Astrocyte (in vitro differentiated cells and primary cell): Measurements from ENCODE around the gene PTPRN2. TPM values are rescaled to one million over a fixed set of nuclear protein-coding genes. Genes with fewer than 3 reads are reported as not detected.

Experiments
- DNase-seq: peaks from one replicate; pipeline ENCODE4 v3.0.0-alpha.2; 2010; ENCODE audit warnings: low read depth
- FAIRE-seq: peaks from 2 replicates; lab custom pipeline; 2011; peaks lifted over from hg19 to GRCh38; lab: Jason Lieb, UNC
- H2AFZ ChIP-seq: 2 replicates; pipeline ENCODE4 v1.6.0; 2012; ENCODE audit warnings: low read depth, low read length, inconsistent platforms
- H3K27ac ChIP-seq: 2 replicates; pipeline ENCODE4 v1.5.1; 2011; ENCODE audit warnings: low read depth, low read length, inconsistent platforms
- H3K27me3 ChIP-seq: 2 replicates; pipeline ENCODE4 v1.6.0; 2011; ENCODE audit warnings: low read length, inconsistent platforms; ENCODE audit not compliant: insufficient read depth
- H3K36me3 ChIP-seq: 2 replicates; pipeline ENCODE4 v1.5.1; 2011; ENCODE audit warnings: low read length, inconsistent platforms; ENCODE audit not compliant: insufficient read depth
- H3K4me1 ChIP-seq: 2 replicates; pipeline ENCODE4 v1.5.1; 2011; ENCODE audit warnings: low read length, inconsistent platforms; ENCODE audit not compliant: insufficient read depth
- H3K4me2 ChIP-seq: 2 replicates; pipeline ENCODE4 v1.6.0; 2012; ENCODE audit warnings: low read length, inconsistent platforms
- H3K4me3 ChIP-seq: 2 replicates; pipeline ENCODE4 v1.5.1; 2011; ENCODE audit warnings: low read depth, mild to moderate bottlenecking, low read length, inconsistent platforms; ENCODE audit not compliant: insufficient read depth
- H3K79me2 ChIP-seq: 2 replicates; pipeline ENCODE4 v1.6.0; 2012; ENCODE audit warnings: mild to moderate bottlenecking, low read length, inconsistent platforms; ENCODE audit not compliant: insufficient read depth
- H3K9ac ChIP-seq: 2 replicates; pipeline ENCODE4 v1.6.0; 2012; ENCODE audit warnings: mild to moderate bottlenecking, low read length, inconsistent platforms
- H3K9me3 ChIP-seq: 2 replicates; pipeline ENCODE4 v1.5.1; 2012; ENCODE audit warnings: low read depth, mild to moderate bottlenecking, low read length, inconsistent platforms; ENCODE audit not compliant: insufficient read depth
- H4K20me1 ChIP-seq: 2 replicates; pipeline ENCODE4 v1.6.0; 2012; ENCODE audit warnings: low read length, inconsistent platforms; ENCODE audit not compliant: insufficient read depth
- H3K27ac Mint-ChIP-seq: one replicate; pipeline ENCODE4 v1.8.0; 2021; ENCODE audit warnings: mild to moderate bottlenecking, mixed read lengths; ENCODE audit not compliant: unreplicated experiment
- H3K27me3 Mint-ChIP-seq: one replicate; pipeline ENCODE4 v1.8.0; 2021; ENCODE audit warnings: low read depth, mixed read lengths; ENCODE audit not compliant: unreplicated experiment
- H3K36me3 Mint-ChIP-seq: one replicate; pipeline ENCODE4 v1.8.0; 2021; ENCODE audit warnings: low read depth, mixed read lengths; ENCODE audit not compliant: unreplicated experiment
- H3K4me1 Mint-ChIP-seq: one replicate; pipeline ENCODE4 v1.8.0; 2021; ENCODE audit warnings: low read depth, mixed read lengths; ENCODE audit not compliant: unreplicated experiment
- H3K4me3 Mint-ChIP-seq: one replicate; pipeline ENCODE4 v1.8.0; 2021; ENCODE audit warnings: mild to moderate bottlenecking, moderate library complexity, mixed read lengths; ENCODE audit not compliant: unreplicated experiment
- H3K9me3 Mint-ChIP-seq: one replicate; pipeline ENCODE4 v1.8.0; 2021; ENCODE audit warnings: mild to moderate bottlenecking, mixed read lengths; ENCODE audit not compliant: unreplicated experiment
- EZH2 ChIP-seq: IDR thresholded peaks from 2 replicates; pipeline ENCODE4 v1.6.1; 2012; ENCODE audit warnings: mild to moderate bottlenecking, low read length, inconsistent platforms; ENCODE audit not compliant: insufficient read depth
- total RNA-seq: library from RNA; stranded (reverse); gene quantifications from 2 replicates; pipeline ENCODE4 v1.2.1, GENCODE V29; 2021
- TF ChIP-seq, protein P1 (sequence below): IDR thresholded peaks from 2 replicates; pipeline ENCODE4 v1.5.1; 2011; ENCODE audit warnings: low read depth, mild to moderate bottlenecking, inconsistent platforms, low read length, moderate library complexity; ENCODE audit not compliant: insufficient read depth

The PTPRN2 gene
- total RNA-seq, 1 donor from 2014 or later, result 0.09 TPM

DNA sequence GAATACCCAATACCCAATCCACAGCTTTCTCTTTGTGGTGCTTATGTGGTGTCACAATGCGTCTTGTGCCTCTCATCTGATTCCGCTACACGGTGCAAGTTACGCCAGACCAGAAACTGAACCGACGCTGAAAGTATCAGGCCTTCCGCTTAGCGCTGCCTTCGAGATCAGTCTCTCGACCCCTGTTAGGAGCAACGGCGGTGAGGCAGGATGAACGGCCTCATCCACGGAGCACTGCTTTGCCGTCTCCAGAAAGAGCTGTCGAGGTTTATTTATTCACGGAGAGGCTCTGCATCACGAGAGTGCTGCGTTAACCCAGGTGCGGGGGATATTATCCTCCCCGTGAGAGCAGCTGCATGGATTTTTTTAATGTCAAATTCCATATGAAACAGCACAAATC is 786.5 kb downstream of the PTPRN2 start:
- Histone ChIP-seq H2AFZ (no peak overlapping the region), H3K27me3 (no peaks in the 10 kb centered on the region), H3K4me2 (no peak overlapping the region), H3K9me3 (peaks cover 8% of the 10 kb centered on the region), H3K9ac (no peak overlapping the region), H3K4me1 (no peaks in the 10 kb centered on the region), H3K27ac (no peak overlapping the region), H3K79me2 (no peaks in the 10 kb centered on the region), H4K20me1 (no peaks in the 10 kb centered on the region), H3K36me3 (no peaks in the 10 kb centered on the region), H3K4me3 (no peak overlapping the region)
- FAIRE-seq, result no peak
- Mint-ChIP-seq H3K27ac (no peak overlapping the region), H3K4me3 (no peak overlapping the region), H3K4me1 (no peaks in the 10 kb centered on the region), H3K9me3 (peaks cover 31% of the 10 kb centered on the region), H3K27me3 (no peaks in the 10 kb centered on the region), H3K36me3 (no peaks in the 10 kb centered on the region)
- TF ChIP-seq, protein P1, sequence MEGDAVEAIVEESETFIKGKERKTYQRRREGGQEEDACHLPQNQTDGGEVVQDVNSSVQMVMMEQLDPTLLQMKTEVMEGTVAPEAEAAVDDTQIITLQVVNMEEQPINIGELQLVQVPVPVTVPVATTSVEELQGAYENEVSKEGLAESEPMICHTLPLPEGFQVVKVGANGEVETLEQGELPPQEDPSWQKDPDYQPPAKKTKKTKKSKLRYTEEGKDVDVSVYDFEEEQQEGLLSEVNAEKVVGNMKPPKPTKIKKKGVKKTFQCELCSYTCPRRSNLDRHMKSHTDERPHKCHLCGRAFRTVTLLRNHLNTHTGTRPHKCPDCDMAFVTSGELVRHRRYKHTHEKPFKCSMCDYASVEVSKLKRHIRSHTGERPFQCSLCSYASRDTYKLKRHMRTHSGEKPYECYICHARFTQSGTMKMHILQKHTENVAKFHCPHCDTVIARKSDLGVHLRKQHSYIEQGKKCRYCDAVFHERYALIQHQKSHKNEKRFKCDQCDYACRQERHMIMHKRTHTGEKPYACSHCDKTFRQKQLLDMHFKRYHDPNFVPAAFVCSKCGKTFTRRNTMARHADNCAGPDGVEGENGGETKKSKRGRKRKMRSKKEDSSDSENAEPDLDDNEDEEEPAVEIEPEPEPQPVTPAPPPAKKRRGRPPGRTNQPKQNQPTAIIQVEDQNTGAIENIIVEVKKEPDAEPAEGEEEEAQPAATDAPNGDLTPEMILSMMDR, result no peak
- no peak for TF ChIP-seq EZH2
- no peak for DNase-seq

DNA sequence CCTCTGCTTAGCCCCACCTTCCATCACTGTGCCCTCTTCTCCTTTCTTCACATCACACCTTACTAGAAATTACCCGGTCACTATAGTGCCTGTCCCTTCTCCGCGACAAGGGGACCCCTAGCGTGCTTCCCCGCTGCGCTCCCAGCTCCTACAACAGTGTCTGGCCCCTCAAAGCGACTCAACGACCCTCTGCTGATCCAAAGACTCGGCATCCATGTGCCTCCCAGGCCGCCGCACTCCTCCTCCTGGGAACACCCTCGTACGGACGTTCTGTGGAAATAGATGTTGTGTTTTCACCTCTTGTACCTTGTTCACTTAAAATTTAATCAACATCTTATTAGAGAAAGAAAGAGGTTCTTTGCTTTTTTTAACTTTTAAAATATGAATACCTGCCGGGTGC is 787.3 kb downstream of the PTPRN2 start:
- TF ChIP-seq EZH2, result no peak
- TF ChIP-seq, protein P1, result no peak
- Mint-ChIP-seq H3K9me3 (peaks cover 29% of the 10 kb centered on the region), H3K27me3 (no peaks in the 10 kb centered on the region)

DNA sequence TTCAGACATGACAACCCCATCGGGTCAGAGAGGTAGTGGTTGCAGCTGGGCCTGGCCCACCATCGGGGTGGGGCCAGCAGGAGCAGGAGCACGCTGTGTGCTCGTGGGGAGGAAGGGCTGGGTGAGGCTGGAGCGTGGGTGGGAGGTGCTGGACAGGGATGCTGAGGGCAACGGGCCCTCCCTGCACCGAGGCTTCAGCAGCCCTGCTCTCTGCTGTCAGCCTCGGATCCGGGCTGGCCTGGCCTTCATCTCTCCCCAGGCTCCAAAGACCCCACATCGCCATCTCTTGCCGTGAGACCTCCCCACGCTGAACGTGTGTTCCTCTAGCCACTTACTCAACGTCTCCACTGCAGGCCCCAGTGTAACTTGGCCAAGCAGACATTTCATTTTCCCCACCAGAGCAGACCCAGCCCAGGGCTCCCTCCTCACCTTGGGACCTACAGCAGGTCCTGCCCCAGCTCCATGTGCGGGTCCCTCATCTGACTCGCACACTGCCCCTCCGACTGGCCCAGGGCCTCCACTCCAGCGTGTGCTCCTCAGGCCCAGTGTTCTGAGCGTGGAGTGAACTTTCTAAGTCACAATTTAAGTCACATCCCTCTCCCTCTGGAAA is 788.4 kb downstream of the PTPRN2 start:
- no peaks in the 10 kb centered on the region for H3K27me3 Mint-ChIP-seq
- TF ChIP-seq EZH2, result no peak
- TF ChIP-seq, protein P1, result no peak
- no peak for DNase-seq
- peaks cover 32% of the 10 kb centered on the region for H3K9me3 Mint-ChIP-seq
- no peak overlapping the region for H3K4me3 ChIP-seq
- no peaks in the 10 kb centered on the region for H3K27me3 ChIP-seq
- no peaks in the 10 kb centered on the region for H3K36me3 ChIP-seq
- H3K27ac Mint-ChIP-seq, result no peak overlapping the region
- no peak overlapping the region for H2AFZ ChIP-seq
- H3K4me2 ChIP-seq, result no peak overlapping the region
- H3K79me2 ChIP-seq, result no peaks in the 10 kb centered on the region
- no peak overlapping the region for H3K4me3 Mint-ChIP-seq
- no peaks in the 10 kb centered on the region for H3K36me3 Mint-ChIP-seq
- no peaks in the 10 kb centered on the region for H3K4me1 ChIP-seq
- H3K27ac ChIP-seq, result no peak overlapping the region
- H3K9ac ChIP-seq, result no peak overlapping the region
- FAIRE-seq, result no peak
- H3K9me3 ChIP-seq, result peaks cover 8% of the 10 kb centered on the region
- H4K20me1 ChIP-seq, result no peaks in the 10 kb centered on the region
- H3K4me1 Mint-ChIP-seq, result no peaks in the 10 kb centered on the region

More for the DNA sequence above, 787.3 kb downstream of the PTPRN2 start:
- Mint-ChIP-seq H3K27ac (no peak overlapping the region), H3K36me3 (no peaks in the 10 kb centered on the region), H3K4me3 (no peak overlapping the region), H3K4me1 (no peaks in the 10 kb centered on the region)
- Histone ChIP-seq H3K4me3 (no peak overlapping the region), H4K20me1 (no peaks in the 10 kb centered on the region), H3K27me3 (no peaks in the 10 kb centered on the region), H3K36me3 (no peaks in the 10 kb centered on the region), H3K4me1 (no peaks in the 10 kb centered on the region), H3K9ac (no peak overlapping the region), H3K79me2 (no peaks in the 10 kb centered on the region), H3K4me2 (no peak overlapping the region), H2AFZ (no peak overlapping the region), H3K9me3 (peaks cover 8% of the 10 kb centered on the region), H3K27ac (no peak overlapping the region)
- DNase-seq (no peak), FAIRE-seq (no peak)
